ENCODE results near the gene HNRNPL.

- TF ChIP-seq CTCF (IDR thresholded peaks at IDR 0.05), result no peak
- no peak for TF ChIP-seq POLR2A (IDR thresholded peaks at IDR 0.05)
- no peak for TF ChIP-seq EP300 (IDR thresholded peaks at IDR 0.05)
Observed at GRCh38 chr19:38867171-38867780, 17.5 kb upstream of the HNRNPL start.

All from tibial nerve (tissue), 4 donors.